PC-3 (cell line): Measurements from ENCODE around the gene TTC33. TPM values are rescaled to one million over a fixed set of nuclear protein-coding genes. Genes with fewer than 3 reads are reported as not detected.

ENCODE experiments used
- ATAC-seq: fragments of 200-7000 bp; cut with Tn5 transposase; 2 replicates; pipeline ENCODE4 v1.9.1; 2020; ENCODE audit warnings: mild to moderate bottlenecking, moderate library complexity
- BruUV-seq: library from RNA; stranded (reverse); fragments of 400-500 nt; replicated peaks from 2 replicates; lab custom pipeline; 2021; lab: Mats Ljungman, UMichigan
- CTCF ChIA-PET: fragments of 300-600 bp; sonication (Branson Sonifier 250); formaldehyde crosslinking; loops from one replicate; lab custom pipeline; 2022; ENCODE audit warnings: antibody characterized with exemption; lab: Charles Lee
- POLR2A ChIA-PET: fragments of 300-600 bp; sonication (Branson Sonifier 250); formaldehyde crosslinking; loops from one replicate; lab custom pipeline; 2022; ENCODE audit warnings: antibody characterized with exemption; ENCODE audit not compliant: unreplicated experiment; lab: Charles Lee
- DNase-seq: peaks from one replicate; pipeline ENCODE4 v3.0.0-alpha.2; 2015
- H2AFZ ChIP-seq: fragments of 300-600 bp; sonication (generic); 2 replicates; pipeline ENCODE4 v1.6.0; 2016; ENCODE audit warnings: antibody characterized with exemption, low read length
- H3F3A ChIP-seq: fragments of 300-600 bp; sonication (generic); one replicate; pipeline ENCODE4 v1.6.0; 2017; ENCODE audit warnings: antibody characterized with exemption, low read length, control low read depth, mild to moderate bottlenecking; ENCODE audit not compliant: unreplicated experiment
- H3K27ac ChIP-seq: fragments of 300-600 bp; sonication (generic); 2 replicates; pipeline ENCODE4 v1.5.1; 2016; ENCODE audit warnings: mild to moderate bottlenecking, low read length
- H3K27me3 ChIP-seq: fragments of 300-600 bp; sonication (generic); 2 replicates; pipeline ENCODE4 v1.6.1; 2016; ENCODE audit warnings: low read length, mixed read lengths
- H3K36me3 ChIP-seq: fragments of 300-600 bp; sonication (generic); 2 replicates; pipeline ENCODE4 v1.6.1; 2016; ENCODE audit warnings: low read depth, mixed run types, low read length, mixed read lengths
- H3K4me1 ChIP-seq: fragments of 300-600 bp; sonication (generic); 2 replicates; pipeline ENCODE4 v1.5.1; 2016; ENCODE audit warnings: low read length; ENCODE audit not compliant: insufficient read depth
- H3K4me2 ChIP-seq: fragments of 300-600 bp; sonication (generic); 2 replicates; pipeline ENCODE4 v1.6.0; 2016; ENCODE audit warnings: low read length
- H3K4me3 ChIP-seq: fragments of 300-600 bp; sonication (generic); 2 replicates; pipeline ENCODE4 v1.5.1; 2016; ENCODE audit warnings: mild to moderate bottlenecking, low read length, mixed read lengths
- H3K79me2 ChIP-seq: fragments of 300-600 bp; sonication (generic); 2 replicates; pipeline ENCODE4 v1.6.1; 2017; ENCODE audit warnings: low read length, mixed read lengths
- H3K9ac ChIP-seq: fragments of 300-600 bp; sonication (generic); 2 replicates; pipeline ENCODE4 v1.6.0; 2016; ENCODE audit warnings: mild to moderate bottlenecking, low read length
- H3K9me2 ChIP-seq: fragments of 300-600 bp; sonication (generic); replicated peaks from 2 replicates; pipeline ENCODE4 v1.6.1; 2016; ENCODE audit warnings: mixed run types, low read length, mixed read lengths
- H3K9me3 ChIP-seq: fragments of 300-600 bp; sonication (generic); 2 replicates; pipeline ENCODE4 v1.6.1; 2016; ENCODE audit warnings: low read length, mixed read lengths
- H4K20me1 ChIP-seq: fragments of 300-600 bp; sonication (generic); 2 replicates; pipeline ENCODE4 v1.6.1; 2016; ENCODE audit warnings: low read length, mixed read lengths
- CTCF ChIP-seq: fragments of 300-600 bp; sonication (generic); conservative IDR thresholded peaks from 2 replicates; pipeline ENCODE4 v1.5.1; 2017; ENCODE audit warnings: antibody characterized with exemption, low read depth, mild to moderate bottlenecking, low read length
- EZH2 ChIP-seq: fragments of 300-600 bp; sonication (generic); IDR thresholded peaks from one replicate; pipeline ENCODE4 v1.6.1; 2017; ENCODE audit warnings: antibody characterized with exemption, mild to moderate bottlenecking, low read length; ENCODE audit not compliant: unreplicated experiment
- EZH2phosphoT487 ChIP-seq: fragments of 300-600 bp; sonication (generic); IDR thresholded peaks from 2 replicates; pipeline ENCODE4 v1.6.1; 2018; ENCODE audit warnings: mild to moderate bottlenecking, antibody characterized with exemption, low read length, borderline replicate concordance
- intact Hi-C: fragments of 100-400 bp; cut with micrococcal nuclease; formaldehyde crosslinking; loops from 2 replicates; pipeline ENCODE4 v1.9.0; 2023
- total RNA-seq: library from RNA; depleted of rRNA; stranded (reverse); fragments of >200 nt; gene quantifications from 2 replicates; pipeline ENCODE4 v1.2.3, GENCODE V29; 2014

The TTC33 gene
- total RNA-seq, 1 experiment from 2014 or later = 9.0 TPM

GRCh38 chr5:40680741-40681362 lies 74.9 kb downstream of the TTC33 start:
- peaks cover 54% of the 10 kb centered on the region for H3K4me1 ChIP-seq
- no peaks in the 10 kb centered on the region for H3K9me2 ChIP-seq
- BruUV-seq = no TSS peak
- peak overlapping the region; percentile 85 for H3K4me2 ChIP-seq
- peaks cover 9% of the 10 kb centered on the region for H4K20me1 ChIP-seq
- peaks cover 70% of the 10 kb centered on the region for H3K79me2 ChIP-seq
- H3K9ac ChIP-seq = peak overlapping the region; percentile 84
- ChIA-PET CTCF (no interaction called here), POLR2A (interaction anchor here (0.6 kb wide), 1 partner anchor 216 kb away, joined by 3 read pairs; no protein-coding TSS in a partner anchor)
- no peaks in the 10 kb centered on the region for H3F3A ChIP-seq
- ATAC-seq = no peak
- no peak overlapping the region for H3K27ac ChIP-seq
- H3K4me3 ChIP-seq = peak overlapping the region; percentile 90
- intact Hi-C loops = loop anchor here (10.0 kb wide), 2 partner anchors 266 to 576 kb away; no protein-coding TSS in a partner anchor
- TF ChIP-seq EZH2 (no peak), EZH2phosphoT487 (no peak), CTCF (no peak)
- peak overlapping the region; percentile 58 for H2AFZ ChIP-seq
- H3K36me3 ChIP-seq = peaks cover 6% of the 10 kb centered on the region
- DNase-seq = no peak
- no peaks in the 10 kb centered on the region for H3K27me3 ChIP-seq
- no peaks in the 10 kb centered on the region for H3K9me3 ChIP-seq

GRCh38 chr5:40679913-40680681 lies 75.7 kb downstream of the TTC33 start, which contains the start of gene PTGER4:
PTGER4 (plus strand) TSS chr5:40679915; CDS start chr5:40680994, 1,079 bp downstream.
- ChIA-PET CTCF (no interaction called here), POLR2A (interaction anchor here (0.6 to 0.8 kb wide), 7 partner anchors 215 to 1745 kb away, joined by 3 to 7 read pairs (median 4); no protein-coding TSS in a partner anchor)
- peak within 1 kb of the TSS; percentile 90 for H3K4me3 ChIP-seq
- BruUV-seq = TSS peak; percentile 56
- H3K9me2 ChIP-seq = no peaks in the 10 kb centered on the region
- no peaks in the 10 kb centered on the region for H3K27me3 ChIP-seq
- ATAC-seq (peak; percentile 8), DNase-seq (peak; percentile 41)
- H3K4me1 ChIP-seq = peaks cover 47% of the 10 kb centered on the region
- peaks cover 4% of the 10 kb centered on the region; the same call in 1 of the 2 replicates for H3K36me3 ChIP-seq
- H3K9me3 ChIP-seq = no peaks in the 10 kb centered on the region
- H3K79me2 ChIP-seq = peaks cover 62% of the 10 kb centered on the region
- TF ChIP-seq EZH2phosphoT487 (no peak), CTCF (no peak), EZH2 (no peak)
- peak within 1 kb of the TSS; percentile 84 for H3K9ac ChIP-seq
- intact Hi-C loops = loop anchor here (1.0 to 10.0 kb wide), 9 partner anchors 39 to 575 kb away; no protein-coding TSS in a partner anchor
- peak within 1 kb of the TSS; percentile 95 for H3K4me2 ChIP-seq
- H3F3A ChIP-seq = no peaks in the 10 kb centered on the region
- peaks cover 9% of the 10 kb centered on the region for H4K20me1 ChIP-seq
- peak within 1 kb of the TSS; percentile 90 for H2AFZ ChIP-seq
- H3K27ac ChIP-seq = peak within 1 kb of the TSS; percentile 92
